Gastrocnemius medialis (tissue), 4 donors: ENCODE measurements around the gene PRCD. TPM values are rescaled to one million over a fixed set of nuclear protein-coding genes. Genes with fewer than 3 reads are reported as not detected.

Experiments used
- ATAC-seq, 2 donors: fragments of 150-250 bp; one replicate each; pipeline ENCODE4 v1.9.1; 2016
- DNase-seq, 2 donors: peaks; one replicate each; pipeline ENCODE4 v3.0.0-alpha.2; 2019
- H3K27ac ChIP-seq, 4 donors: fragments of 200-600 bp; sonication (generic); 1 replicate in 1 of 4; 2 replicates in 3 of 4; pipeline ENCODE4 v1.5.1; 2016 to 2018; ENCODE audit warnings: mild to moderate bottlenecking in 2 of 4, moderate library complexity in 1 of 4
- H3K27me3 ChIP-seq, 3 donors: fragments of 200-600 bp; sonication (generic) in 2 of 3; 1 replicate in 1 of 3; 2 replicates in 2 of 3; pipeline versions ENCODE4 v1.5.1 to v1.6.0; 2016 to 2019; ENCODE audit warnings: mild to moderate bottlenecking in 1 of 3, moderate library complexity in 1 of 3
- H3K36me3 ChIP-seq, 2 donors: fragments of 200-600 bp; sonication (generic) in 1 of 2; one replicate each; pipeline ENCODE4 v1.5.1; 2017 to 2018
- H3K4me1 ChIP-seq, 2 donors: fragments of 200-600 bp; sonication (generic) in 1 of 2; one replicate each; pipeline ENCODE4 v1.5.1; 2016 to 2017; ENCODE audit warnings: mild to moderate bottlenecking in 2 of 2
- H3K4me3 ChIP-seq, 4 donors: fragments of 200-600 bp; sonication (generic) in 3 of 4; 1 replicate in 1 of 4; 2 replicates in 3 of 4; pipeline ENCODE4 v1.5.1; 2016 to 2019; ENCODE audit warnings: mild to moderate bottlenecking in 2 of 4
- H3K9me3 ChIP-seq, 3 donors: fragments of 200-600 bp; sonication (generic) in 2 of 3; 1 replicate in 1 of 3; 2 replicates in 2 of 3; pipeline ENCODE4 v1.5.1; 2016 to 2019
- CTCF ChIP-seq, 5 experiments: fragments of 450-650 bp in 3 of 5; fragments of 200-600 bp in 2 of 5; sonication (generic) in 2 of 5; IDR thresholded peaks in 4 of 5; conservative IDR thresholded peaks in 1 of 5; 1 replicate in 4 of 5; 2 replicates in 1 of 5; pipeline ENCODE4 v1.5.1; 2016 to 2019; ENCODE audit warnings: antibody characterized with exemption in 5 of 5, mild to moderate bottlenecking in 3 of 5, moderate library complexity in 3 of 5
- POLR2A ChIP-seq, 2 donors: fragments of 450-650 bp; IDR thresholded peaks; one replicate each; pipeline ENCODE4 v1.6.1; 2017; ENCODE audit warnings: antibody characterized with exemption in 2 of 2, mild to moderate bottlenecking in 2 of 2, moderate library complexity in 2 of 2
- in situ Hi-C, 4 donors: fragments of 200-750 bp; cut with MboI; loops; one replicate each; pipeline versions ENCODE4 v1.15.0 to v1.8.0; 2017; ENCODE audit warnings: low sequenced_read_pairs in 4 of 4
- intact Hi-C: fragments of 100-400 bp; cut with DNase I; formaldehyde crosslinking; loops from one replicate; pipeline ENCODE4 v1.15.1; 2023; ENCODE audit warnings: low total_unique reads
- total RNA-seq, 4 donors: library from RNA; depleted of rRNA; stranded (reverse); fragments of >200 nt; gene quantifications; one replicate each; pipeline versions ENCODE4 v1.1.0 to v1.2.3, GENCODE V29; 2016

PRCD gene
- total RNA-seq, 4 donors from 2014 or later = 0.33 to 3.7 (median 1.1) TPM; not detected in 1

- H3K27me3 ChIP-seq = no peaks in the 10 kb centered on the region
- H3K36me3 ChIP-seq = no peaks in the 10 kb centered on the region
- H3K9me3 ChIP-seq = no peaks in the 10 kb centered on the region
- no peak for DNase-seq
- no peak for TF ChIP-seq POLR2A (IDR thresholded peaks at IDR 0.05)
- no peak for TF ChIP-seq CTCF (IDR thresholded peaks at IDR 0.05 in 4 of 5, conservative IDR thresholded peaks at IDR 0.05 in 1 of 5)
- peak overlapping the region; percentile 90 to 94 (median 92) for H3K27ac ChIP-seq
- peak overlapping the region; percentile 18 to 47 (median 38) for H3K4me3 ChIP-seq
- H3K4me1 ChIP-seq = peaks cover 51 to 61% of the 10 kb centered on the region in 2 donors
- in situ Hi-C loops = no loop called here
- intact Hi-C loops = no loop called here
- no peak for ATAC-seq
These were observed 42.2 kb upstream of the PRCD start for GRCh38 chr17:76497699-76497978.

GRCh38 chr17:76497979-76498875, 41.6 kb upstream of the PRCD start:
- intact Hi-C loops (loop anchor here (2.0 kb wide), 1 partner anchor 45 kb away; the partner anchor contains the start of gene UBE2O), in situ Hi-C loops (no loop called here)
- H3K4me3 ChIP-seq = peak overlapping the region; percentile 18 to 47 (median 38)
- DNase-seq = peak; percentile 74 to 84
- H3K27ac ChIP-seq = peak overlapping the region; percentile 90 to 94 (median 92)
- no peaks in the 10 kb centered on the region for H3K9me3 ChIP-seq
- no peaks in the 10 kb centered on the region for H3K36me3 ChIP-seq
- H3K27me3 ChIP-seq = no peaks in the 10 kb centered on the region
- peaks cover 50 to 56% of the 10 kb centered on the region in 2 donors for H3K4me1 ChIP-seq
- TF ChIP-seq CTCF (IDR thresholded peaks at IDR 0.05 in 4 of 5, conservative IDR thresholded peaks at IDR 0.05 in 1 of 5) (no peak), POLR2A (IDR thresholded peaks at IDR 0.05) (peak; percentile 41 to 43)
- peak; percentile 55 to 57 for ATAC-seq

- Histone ChIP-seq H3K36me3 (no peaks in the 10 kb centered on the region), H3K9me3 (no peaks in the 10 kb centered on the region), H3K27ac (peak overlapping the region; percentile 90 to 94 (median 92)), H3K27me3 (no peaks in the 10 kb centered on the region), H3K4me3 (peak overlapping the region; percentile 4 to 71 (median 33)), H3K4me1 (peaks cover 48 to 49% of the 10 kb centered on the region in 2 donors)
- intact Hi-C loops = loop anchor here (2.0 kb wide), 1 partner anchor 46 kb away; the partner anchor contains the start of gene UBE2O
- in situ Hi-C loops = no loop called here
- DNase-seq (no peak), ATAC-seq (no peak)
- no peak for TF ChIP-seq POLR2A (IDR thresholded peaks at IDR 0.05)
- no peak for TF ChIP-seq CTCF (IDR thresholded peaks at IDR 0.05 in 4 of 5, conservative IDR thresholded peaks at IDR 0.05 in 1 of 5)
These were observed 41.0 kb upstream of the PRCD start for GRCh38 chr17:76498876-76499251.

- Histone ChIP-seq H3K36me3 (no peaks in the 10 kb centered on the region), H3K27ac (peak overlapping the region; percentile 90 to 94 (median 92)), H3K27me3 (no peaks in the 10 kb centered on the region), H3K9me3 (no peaks in the 10 kb centered on the region), H3K4me1 (peaks cover 46 to 48% of the 10 kb centered on the region in 2 donors), H3K4me3 (peak overlapping the region; percentile 4 to 71 (median 54))
- DNase-seq (peak in 1 of 2 donors; percentile 74), ATAC-seq (peak in 1 of 2 donors; percentile 14)
- in situ Hi-C loops = no loop called here
- TF ChIP-seq POLR2A (IDR thresholded peaks at IDR 0.05) (no peak), CTCF (IDR thresholded peaks at IDR 0.05 in 4 of 5, conservative IDR thresholded peaks at IDR 0.05 in 1 of 5) (no peak)
- intact Hi-C loops = loop anchor here (2.0 kb wide), 1 partner anchor 46 kb away; the partner anchor contains the start of gene UBE2O
These were observed 40.6 kb upstream of the PRCD start for GRCh38 chr17:76499267-76499667.
